HL-60 (cell line): ENCODE data around the gene CARD6.

Source experiments
- DNase-seq, 2 experiments: peaks; one replicate each; pipeline ENCODE4 v3.0.0-alpha.2; 2010 to 2020; ENCODE audit warnings: low read depth in 1 of 2, low spot score in 1 of 2
- H3K27ac ChIP-seq: fragments of 250-450 bp; sonication (Bioruptor Pico); replicated peaks from 2 replicates; pipeline ENCODE4 v1.5.1; 2020; ENCODE audit warnings: mild to moderate bottlenecking, moderate library complexity
- H3K27me3 ChIP-seq: fragments of 250-450 bp; sonication (Bioruptor Pico); 2 replicates; pipeline ENCODE4 v1.5.1; 2021; ENCODE audit warnings: mild to moderate bottlenecking, moderate library complexity; ENCODE audit not compliant: insufficient read depth, poor library complexity, severe bottlenecking
- H3K4me3 ChIP-seq: replicated peaks from 2 replicates; pipeline ENCODE4 v1.5.1; 2011; ENCODE audit warnings: mild to moderate bottlenecking, control low read depth, low read length; ENCODE audit not compliant: insufficient read depth
- GABPA ChIP-seq: IDR thresholded peaks from 2 replicates; pipeline ENCODE4 v1.6.1; 2012; ENCODE audit warnings: low read depth
- POLR2AphosphoS5 ChIP-seq: IDR thresholded peaks from 2 replicates; pipeline ENCODE4 v1.6.1; 2012; ENCODE audit warnings: low read depth
- REST ChIP-seq: IDR thresholded peaks from 2 replicates; pipeline ENCODE4 v1.6.1; 2012; ENCODE audit warnings: low read depth; ENCODE audit not compliant: insufficient replicate concordance
- SPI1 ChIP-seq: IDR thresholded peaks from 2 replicates; pipeline ENCODE4 v1.6.1; 2012; ENCODE audit warnings: low read depth, mild to moderate bottlenecking, borderline replicate concordance
- TF ChIP-seq, protein P1 (sequence below): IDR thresholded peaks from one replicate; pipeline ENCODE4 v1.5.1; 2011; ENCODE audit warnings: low read length, control low read depth, inconsistent platforms; ENCODE audit not compliant: insufficient read depth

The CARD6 gene

GRCh38 chr5:40827188-40827977, 13.8 kb upstream of the CARD6 start:
- no peaks in the 10 kb centered on the region for H3K27me3 ChIP-seq
- DNase-seq = peak in 1 of 2 experiments; percentile 23
- H3K4me3 ChIP-seq = no peak overlapping the region
- no peak for TF ChIP-seq REST
- H3K27ac ChIP-seq = no peak overlapping the region

DNA sequence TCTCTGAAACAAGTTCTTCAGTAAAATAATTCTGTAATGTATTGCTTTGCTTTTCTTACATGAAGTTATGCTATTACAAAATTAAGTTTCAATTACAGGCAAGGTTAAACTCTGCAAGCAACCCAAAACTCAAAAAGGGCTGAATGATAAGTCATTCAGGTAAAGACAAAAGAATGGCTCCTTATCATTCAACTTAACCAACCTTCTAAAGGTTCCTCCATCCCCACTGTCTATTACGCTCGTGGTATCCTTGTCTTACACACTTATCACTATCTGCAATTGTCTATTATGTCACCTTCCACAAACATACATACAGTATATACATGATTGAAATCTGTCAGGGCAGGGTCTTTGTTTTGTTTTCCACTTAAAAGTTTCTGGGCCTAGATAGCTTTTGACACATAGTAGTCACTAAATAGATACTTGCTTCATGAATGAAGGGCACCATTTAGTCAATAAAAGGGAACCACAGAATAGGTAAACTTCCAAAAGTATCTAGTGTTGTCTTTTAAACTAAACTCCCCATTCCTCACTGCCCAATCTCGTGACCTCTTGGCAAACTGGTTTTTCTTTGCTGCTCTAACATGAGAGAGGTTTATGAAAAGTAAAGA, 13.0 kb upstream of the CARD6 start:
- Histone ChIP-seq H3K4me3 (no peak overlapping the region), H3K27me3 (no peaks in the 10 kb centered on the region), H3K27ac (no peak overlapping the region; the same call in 1 of the 2 replicates)
- TF ChIP-seq GABPA (no peak), REST (no peak), POLR2AphosphoS5 (no peak), SPI1 (no peak)
- TF ChIP-seq, protein P1, sequence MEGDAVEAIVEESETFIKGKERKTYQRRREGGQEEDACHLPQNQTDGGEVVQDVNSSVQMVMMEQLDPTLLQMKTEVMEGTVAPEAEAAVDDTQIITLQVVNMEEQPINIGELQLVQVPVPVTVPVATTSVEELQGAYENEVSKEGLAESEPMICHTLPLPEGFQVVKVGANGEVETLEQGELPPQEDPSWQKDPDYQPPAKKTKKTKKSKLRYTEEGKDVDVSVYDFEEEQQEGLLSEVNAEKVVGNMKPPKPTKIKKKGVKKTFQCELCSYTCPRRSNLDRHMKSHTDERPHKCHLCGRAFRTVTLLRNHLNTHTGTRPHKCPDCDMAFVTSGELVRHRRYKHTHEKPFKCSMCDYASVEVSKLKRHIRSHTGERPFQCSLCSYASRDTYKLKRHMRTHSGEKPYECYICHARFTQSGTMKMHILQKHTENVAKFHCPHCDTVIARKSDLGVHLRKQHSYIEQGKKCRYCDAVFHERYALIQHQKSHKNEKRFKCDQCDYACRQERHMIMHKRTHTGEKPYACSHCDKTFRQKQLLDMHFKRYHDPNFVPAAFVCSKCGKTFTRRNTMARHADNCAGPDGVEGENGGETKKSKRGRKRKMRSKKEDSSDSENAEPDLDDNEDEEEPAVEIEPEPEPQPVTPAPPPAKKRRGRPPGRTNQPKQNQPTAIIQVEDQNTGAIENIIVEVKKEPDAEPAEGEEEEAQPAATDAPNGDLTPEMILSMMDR = no peak
- peak in 1 of 2 experiments; percentile 13 for DNase-seq

DNA sequence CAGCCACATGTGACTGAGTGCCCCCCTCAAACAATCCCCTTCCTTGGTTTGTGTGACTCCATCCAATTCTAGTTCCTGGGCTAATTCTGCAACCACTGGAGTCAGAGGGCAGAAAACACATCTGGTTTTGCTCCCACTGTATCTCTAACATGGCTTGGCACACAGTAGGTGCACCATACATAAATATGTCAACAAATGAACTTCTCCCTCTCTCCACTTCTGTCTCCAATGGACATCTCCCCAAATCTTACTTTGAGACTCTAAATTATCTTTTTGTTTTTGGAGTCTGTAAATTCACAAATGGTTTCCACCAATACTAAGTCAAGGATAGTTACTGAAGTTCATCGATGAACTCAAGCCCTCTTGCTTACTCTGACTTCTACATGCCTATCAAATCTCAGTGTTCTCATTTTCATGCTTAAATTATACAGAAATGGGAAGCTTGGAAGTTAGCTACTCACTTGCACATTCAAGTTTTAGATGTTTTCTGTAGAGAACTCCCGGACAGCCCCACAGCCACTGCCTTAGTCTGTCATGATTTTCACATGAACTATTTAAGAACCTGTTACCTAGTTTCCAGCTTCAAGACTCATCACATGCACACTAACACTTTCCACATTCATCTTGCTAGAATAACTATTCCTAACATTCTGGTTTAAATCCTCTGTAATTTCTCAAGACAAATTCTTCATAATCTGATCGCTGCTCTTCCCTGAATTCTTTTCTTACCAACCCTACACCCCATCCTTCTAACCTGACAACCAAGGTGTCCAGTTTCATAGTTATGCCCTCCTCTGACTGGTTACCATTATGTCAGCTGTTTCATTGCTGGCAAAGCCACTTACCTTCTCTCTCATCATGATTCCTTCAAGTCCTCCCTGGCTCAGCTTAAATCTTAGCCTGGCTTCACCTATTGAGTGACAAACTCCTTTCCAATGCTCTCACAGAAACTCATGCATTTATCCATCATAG, 12.2 kb upstream of the CARD6 start:
- no peak overlapping the region; the same call in 1 of the 2 replicates for H3K27ac ChIP-seq
- TF ChIP-seq POLR2AphosphoS5 (peak; percentile 56), GABPA (no peak)
- H3K27me3 ChIP-seq = no peaks in the 10 kb centered on the region
- H3K4me3 ChIP-seq = no peak overlapping the region
- no peak for DNase-seq

DNA sequence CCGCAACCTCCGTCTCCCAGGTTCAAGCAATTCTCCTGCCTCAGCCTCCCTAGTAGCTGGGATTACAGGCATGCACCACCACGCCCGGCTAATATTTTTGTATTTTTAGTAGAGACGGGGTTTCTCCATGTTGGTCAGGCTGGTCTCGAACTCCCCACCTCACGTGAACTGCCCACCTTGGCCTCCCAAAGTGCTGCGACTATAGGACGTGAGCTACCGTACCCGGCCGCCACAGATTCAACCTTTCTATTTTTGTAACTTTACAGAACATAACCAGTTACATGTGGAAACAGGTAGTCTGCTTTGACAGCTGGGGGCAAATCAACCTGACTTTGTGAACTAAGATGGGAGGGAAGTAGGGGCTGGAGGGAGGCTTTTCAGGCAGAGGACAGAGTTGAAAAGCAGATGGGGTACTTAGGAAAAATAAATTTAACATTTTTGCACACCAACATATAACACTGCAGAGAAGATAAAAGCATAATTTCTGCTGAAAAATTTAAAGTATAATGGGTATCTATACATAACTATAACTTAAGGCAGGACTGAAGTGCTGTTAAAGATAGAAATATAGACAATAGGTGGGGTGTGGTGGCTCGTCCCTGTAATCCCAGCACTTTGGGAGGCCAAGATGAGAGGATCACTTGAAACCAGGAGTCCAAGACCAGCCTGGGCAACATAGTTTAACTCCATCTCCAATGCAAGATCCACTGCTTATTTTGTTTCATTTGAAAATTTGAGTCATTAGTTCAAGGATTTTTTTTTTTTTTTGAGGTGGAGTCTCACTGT, 11.2 kb upstream of the CARD6 start:
- no peak overlapping the region for H3K27ac ChIP-seq
- H3K27me3 ChIP-seq = no peaks in the 10 kb centered on the region
- no peak overlapping the region for H3K4me3 ChIP-seq
- TF ChIP-seq REST = no peak
- peak; percentile 24; the same call in 1 of the 2 replicates for TF ChIP-seq POLR2AphosphoS5
- peak in 1 of 2 experiments; percentile 7 for DNase-seq
